Stimulated activated CD8-positive, alpha-beta memory T cell treated with anti-CD3 and anti-CD28 coated beads, Interleukin-7, amount 100 ng/mL, for 48 hours (primary cell): ENCODE results near the gene VWF.
A peak's percentile ranks its signal among the peaks of the same experiment; 100 is the strongest.
"Not testable (repeated sequence)": the region's sequence is repeated elsewhere in the genome, so short reads cannot be mapped to it uniquely, and the experiment has no call there.

Experiments used
- DNase-seq, 2 donors: peaks; one replicate each; pipeline ENCODE4 v3.0.0-alpha.2; 2020; ENCODE audit warnings: low read depth in 1 of 2; ENCODE audit errors: extremely low read depth in 1 of 2

The VWF gene

GRCh38 chr12:6010631-6011350, 113.7 kb downstream of the VWF start:
- not testable (repeated sequence) for DNase-seq

GRCh38 chr12:5997260-5997659, 127.2 kb downstream of the VWF start:
- DNase-seq: no peak

GRCh38 chr12:5996459-5996858, 128.0 kb downstream of the VWF start:
- no peak for DNase-seq

GRCh38 chr12:5989621-5990020, 134.8 kb downstream of the VWF start:
- DNase-seq: no peak

GRCh38 chr12:5988659-5989116, 135.8 kb downstream of the VWF start:
- peak; percentile 34 to 41 for DNase-seq

GRCh38 chr12:5988088-5988487, 136.4 kb downstream of the VWF start:
- no peak for DNase-seq

- DNase-seq: no peak
These were observed 136.9 kb downstream of the VWF start for GRCh38 chr12:5987573-5987972.

- DNase-seq: no peak
These were observed 139.0 kb downstream of the VWF start for GRCh38 chr12:5985471-5985870.

GRCh38 chr12:5984873-5985272, 139.6 kb downstream of the VWF start:
- no peak for DNase-seq

GRCh38 chr12:5982106-5982505, 142.4 kb downstream of the VWF start:
- no peak for DNase-seq

- DNase-seq: no peak
These were observed 146.9 kb downstream of the VWF start for GRCh38 chr12:5977556-5977955.

GRCh38 chr12:5976711-5977110, 147.8 kb downstream of the VWF start:
- DNase-seq: no peak

GRCh38 chr12:5976196-5976595, 148.3 kb downstream of the VWF start:
- no peak for DNase-seq

GRCh38 chr12:5973461-5974115, 150.9 kb downstream of the VWF start:
- no peak for DNase-seq

GRCh38 chr12:5972387-5972786, 152.1 kb downstream of the VWF start:
- no peak for DNase-seq

GRCh38 chr12:5971194-5971850, 153.1 kb downstream of the VWF start:
- no peak for DNase-seq

- DNase-seq: no peak
These were observed 154.3 kb downstream of the VWF start for GRCh38 chr12:5969974-5970690.

GRCh38 chr12:5969156-5969973, 155.1 kb downstream of the VWF start:
- DNase-seq: no peak

- DNase-seq: no peak
These were observed 156.6 kb downstream of the VWF start for GRCh38 chr12:5967645-5968415.
